DMS114 treated with DMSO at 0.1 percent for 48 hours (cell line): ENCODE measurements around the gene PTHLH.

Experiments
- DNase-seq: peaks from one replicate; lab custom pipeline; 2025; ENCODE audit not compliant: unreplicated experiment; lab: John Stamatoyannopoulos, UW

Gene PTHLH

DNA sequence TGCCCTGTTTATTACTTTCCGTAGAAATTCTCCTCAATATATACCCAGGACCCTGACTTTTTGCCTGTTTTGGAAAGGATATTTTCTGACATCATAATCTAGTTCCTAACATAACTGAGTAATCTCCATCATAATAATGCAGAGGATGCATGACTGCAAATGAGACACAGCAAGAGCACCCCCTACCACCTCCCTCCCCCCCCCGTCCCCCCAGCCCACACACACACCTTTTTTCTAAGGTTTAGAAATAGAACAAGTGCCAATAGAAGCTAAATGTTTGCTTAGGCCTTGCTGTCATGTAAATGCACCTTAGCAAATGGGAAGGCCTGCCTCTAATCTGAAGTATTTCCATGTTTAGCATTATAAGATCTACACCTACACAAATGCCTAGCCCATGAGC, at the start of gene PTHLH:
Gene PTHLH, minus strand, starts transcription at position 13 of the 400 bp plus-strand sequence. CDS start 3,239 bp downstream, outside the sequence.
- DNase-seq = no peak

- DNase-seq = no peak
Observed at GRCh38 chr12:28021704-28022103, 49.2 kb upstream of the PTHLH start.

- DNase-seq = no peak
Observed at GRCh38 chr12:28017873-28018255, 45.3 kb upstream of the PTHLH start.

DNA sequence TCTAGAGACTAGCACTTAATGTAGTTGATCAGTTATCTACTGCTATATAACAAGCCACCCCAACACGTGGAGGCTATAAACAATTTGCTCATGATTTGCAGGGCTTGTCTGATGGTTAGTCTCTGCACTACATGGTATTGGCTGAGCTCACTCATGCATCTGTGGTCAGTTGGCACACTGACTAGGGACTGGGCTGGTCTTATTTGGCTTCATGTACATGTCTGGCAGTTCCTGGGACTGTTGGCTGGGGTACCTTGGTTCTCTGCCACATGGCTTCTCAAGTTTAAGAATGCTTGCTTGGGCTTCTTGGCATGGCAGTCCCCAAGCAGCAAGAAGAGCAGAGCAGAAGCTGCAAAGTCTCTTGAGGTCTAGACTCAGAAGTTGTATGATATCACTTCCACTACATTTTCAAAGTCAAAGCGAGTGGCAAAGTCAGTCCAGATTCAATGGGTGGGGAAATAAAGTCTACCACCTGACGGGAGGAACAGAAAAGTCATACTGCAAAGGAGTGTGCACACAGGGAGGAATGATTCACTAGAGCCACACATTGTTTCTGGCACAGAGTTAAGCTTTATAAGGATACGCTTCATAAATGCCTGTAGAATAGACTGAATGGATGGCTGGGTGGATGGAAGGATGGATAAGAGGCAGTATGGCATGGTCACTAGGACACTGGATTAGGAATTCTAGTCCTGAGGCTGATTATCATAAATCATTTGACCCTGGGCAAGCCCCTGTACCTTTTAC, 44.8 kb upstream of the PTHLH start:
- no peak for DNase-seq

DNA sequence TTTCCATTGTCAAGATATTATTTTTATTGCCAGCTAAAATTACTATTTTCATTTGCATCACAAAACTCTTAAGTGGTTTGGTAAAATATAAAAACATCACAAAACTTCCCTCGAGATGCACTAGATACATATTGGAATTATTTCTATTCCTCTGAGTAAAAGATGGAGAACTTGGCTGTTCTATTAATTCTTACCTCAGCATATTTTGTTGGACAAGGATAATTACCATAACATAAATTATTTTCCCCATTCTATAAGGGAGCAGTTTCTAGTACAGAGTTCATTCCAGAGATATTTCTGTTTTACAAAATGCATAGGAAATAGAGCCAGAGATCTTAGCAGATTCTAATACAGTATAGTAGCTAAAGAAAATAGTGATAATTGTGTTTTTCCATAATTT, 42.6 kb upstream of the PTHLH start:
- DNase-seq = no peak

DNA sequence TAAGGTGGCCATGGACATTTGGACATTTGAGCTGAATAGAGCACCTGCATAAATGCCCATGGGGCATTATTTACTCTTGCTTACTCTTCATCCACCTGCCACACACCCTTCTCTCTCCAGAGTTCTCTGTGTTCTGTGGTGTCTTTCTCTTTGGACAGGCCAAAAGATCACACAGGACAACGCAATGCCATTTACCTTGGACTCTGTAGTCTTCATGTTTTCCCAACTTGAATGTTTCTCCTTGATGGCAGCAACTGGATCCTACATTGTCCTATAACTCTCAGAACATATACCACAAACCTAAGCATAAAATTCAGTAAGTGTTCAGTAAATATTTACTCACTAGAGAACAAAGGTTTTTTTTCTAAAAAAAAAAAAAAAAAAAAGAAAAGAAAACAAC, 41.7 kb upstream of the PTHLH start:
- DNase-seq = no peak

DNA sequence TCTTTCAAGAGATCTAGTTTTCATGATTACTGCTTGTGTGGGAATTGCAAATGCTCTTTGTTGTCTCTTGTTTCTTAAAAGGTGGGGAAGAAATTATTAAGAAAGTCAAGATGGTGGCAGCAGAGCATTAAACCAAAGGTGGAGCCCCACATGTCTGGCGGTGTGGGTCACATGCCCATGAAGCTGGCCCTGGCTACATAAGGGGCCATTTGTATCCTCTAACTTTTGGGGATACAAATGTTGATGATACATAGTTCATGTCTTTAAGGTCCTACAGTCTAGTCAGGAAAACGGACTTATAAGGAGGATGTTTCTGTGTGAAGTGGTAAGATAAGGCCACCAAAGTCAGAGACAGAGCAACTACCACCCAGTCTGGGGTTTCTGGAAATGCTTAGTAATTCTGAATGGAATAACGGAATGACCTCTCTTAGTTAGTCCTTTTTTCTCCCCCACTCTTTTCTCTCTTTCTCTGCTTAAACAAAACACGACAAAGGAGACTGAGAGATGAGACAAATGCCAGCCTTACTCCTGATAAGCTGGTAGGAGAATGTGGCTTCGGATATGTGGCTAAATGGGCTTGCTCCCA, 39.9 kb upstream of the PTHLH start:
- no peak for DNase-seq

DNA sequence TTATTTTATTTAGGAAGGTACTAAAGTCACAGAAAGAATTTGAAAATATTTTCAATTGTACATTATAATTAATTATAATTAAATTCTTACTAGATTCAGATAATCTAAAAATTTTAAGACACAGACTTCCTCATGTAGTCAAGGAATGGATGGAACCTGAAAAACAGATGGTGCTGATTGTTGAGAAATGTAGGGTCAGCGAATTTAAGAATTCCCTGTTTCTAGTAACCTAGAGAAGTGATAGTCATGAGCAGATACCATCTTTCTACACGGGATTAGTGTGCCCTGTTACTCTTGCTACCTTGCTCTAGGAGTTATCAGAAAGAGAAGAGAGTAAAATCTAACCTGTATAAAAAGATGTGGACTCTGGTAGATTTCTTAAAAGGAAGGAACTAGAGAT, 37.5 kb upstream of the PTHLH start:
- DNase-seq = no peak

DNA sequence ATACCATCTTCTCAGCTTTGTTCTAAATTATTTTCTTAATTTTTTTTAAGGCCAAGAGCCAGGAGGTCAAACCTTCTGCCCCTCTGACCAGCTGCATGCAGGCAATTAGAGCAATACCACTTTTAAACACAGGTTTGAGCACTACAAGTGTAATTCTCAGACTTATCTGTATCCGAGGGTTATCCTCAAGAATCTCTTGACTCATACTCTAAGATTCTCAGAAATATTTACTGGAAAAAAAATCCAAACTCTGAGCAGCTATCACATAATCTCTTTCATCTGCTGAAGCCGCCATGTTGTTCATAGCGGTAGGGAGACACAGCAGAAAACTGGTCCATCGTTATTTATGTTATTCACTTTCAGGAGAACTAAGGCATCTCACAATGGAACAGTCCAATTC, 27.4 kb upstream of the PTHLH start:
- no peak for DNase-seq

- DNase-seq = no peak
Observed at GRCh38 chr12:27999521-27999920, 27.0 kb upstream of the PTHLH start.

DNA sequence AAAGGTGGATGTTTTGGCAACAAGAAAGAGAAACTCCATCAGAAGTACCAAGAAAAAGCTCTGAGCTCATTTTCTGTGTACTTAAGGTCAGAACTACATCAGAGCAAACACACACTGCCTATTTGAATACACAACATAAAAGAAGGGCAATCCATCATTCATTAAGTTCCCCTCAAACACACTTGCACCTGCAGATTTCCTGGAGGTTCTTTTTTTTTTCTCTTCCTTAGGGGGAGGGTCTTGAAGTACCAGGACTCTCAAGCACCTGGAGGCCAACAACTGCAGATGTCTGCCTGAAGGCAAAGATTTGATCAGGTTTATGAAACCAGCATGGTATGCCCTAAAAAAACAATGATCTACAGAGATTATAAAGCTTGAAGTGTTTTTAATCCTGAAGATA, 26.1 kb upstream of the PTHLH start:
- DNase-seq = no peak

DNA sequence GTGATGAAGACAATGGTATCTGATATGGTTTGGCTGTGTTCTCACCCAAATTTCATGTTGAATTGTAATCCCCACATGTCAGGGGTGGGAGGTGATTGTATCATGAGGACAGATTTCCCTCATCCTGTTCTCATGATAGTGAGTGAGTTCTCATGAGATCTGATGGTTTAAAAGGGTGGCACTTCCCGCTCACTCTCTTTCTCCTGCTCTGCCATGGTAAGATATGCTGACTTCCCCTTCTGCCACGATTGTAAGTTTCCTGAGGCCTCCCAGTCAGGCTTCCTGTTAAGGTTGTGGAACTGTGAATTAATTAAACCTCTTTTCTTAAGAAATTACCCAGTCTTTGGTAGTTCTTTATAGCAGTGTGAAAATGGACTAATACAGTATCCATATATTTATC, 25.6 kb upstream of the PTHLH start:
- DNase-seq = no peak

- no peak for DNase-seq
Observed at GRCh38 chr12:27996761-27997160, 24.2 kb upstream of the PTHLH start.

GRCh38 chr12:27995406-27995805, 22.9 kb upstream of the PTHLH start:
- no peak for DNase-seq

- DNase-seq = no peak
Observed at GRCh38 chr12:27988594-27989233, 16.2 kb upstream of the PTHLH start.

GRCh38 chr12:27987331-27987730, 14.8 kb upstream of the PTHLH start:
- DNase-seq = no peak

DNA sequence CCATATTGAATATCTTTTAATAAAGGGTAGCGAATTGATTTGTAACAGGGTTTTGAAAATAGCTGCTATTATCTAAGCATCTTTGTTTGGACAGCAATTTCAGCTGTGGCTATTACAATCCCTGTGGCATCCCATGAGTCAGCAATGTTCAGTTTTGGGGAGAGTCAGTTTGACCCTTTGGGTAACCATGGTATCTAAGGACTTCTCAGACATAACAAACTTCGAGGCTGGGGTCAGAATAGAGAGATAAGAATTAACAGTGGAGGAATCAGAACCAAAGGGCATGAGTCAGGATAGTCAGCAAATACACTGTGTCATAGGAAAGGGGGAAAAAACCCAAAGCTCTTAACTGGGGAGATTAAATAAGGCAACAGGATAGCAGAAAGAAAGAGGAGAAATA, 11.7 kb upstream of the PTHLH start:
- no peak for DNase-seq

GRCh38 chr12:27982951-27983350, 10.4 kb upstream of the PTHLH start:
- DNase-seq = no peak

GRCh38 chr12:27982385-27982784, 9.9 kb upstream of the PTHLH start:
- DNase-seq = no peak

DNA sequence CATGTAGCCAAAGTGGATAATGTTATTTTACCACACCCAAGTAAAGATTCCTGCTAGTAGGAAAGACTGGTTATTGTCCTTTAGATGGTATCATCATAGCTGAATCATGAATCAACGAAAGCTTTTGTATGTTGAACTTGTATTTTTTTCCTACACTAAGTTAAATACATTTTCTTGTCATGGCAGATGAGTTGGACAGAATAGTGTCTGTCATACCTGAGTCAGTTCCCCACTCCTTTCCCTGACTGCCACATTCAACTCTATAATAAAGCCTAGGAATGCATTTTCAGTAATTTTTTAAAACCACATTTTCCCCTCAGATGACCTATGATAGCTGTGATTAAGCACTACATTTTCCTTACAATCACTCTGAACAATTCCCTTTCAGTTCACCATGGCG, 9.3 kb upstream of the PTHLH start:
- DNase-seq = no peak

- no peak for DNase-seq
Observed at GRCh38 chr12:27979145-27979544, 6.6 kb upstream of the PTHLH start.
